Tibial nerve (tissue), 3 donors: Measurements from ENCODE around the gene PTBP1.

Source experiments
- POLR2A ChIP-seq, 2 donors: fragments of 450-650 bp; IDR thresholded peaks; one replicate each; pipeline ENCODE4 v1.6.1; 2017; ENCODE audit warnings: antibody characterized with exemption in 2 of 2, mild to moderate bottlenecking in 2 of 2, moderate library complexity in 2 of 2
- TF ChIP-seq, protein P1 (sequence below), 5 experiments: fragments of 200-600 bp in 3 of 5; fragments of 450-650 bp in 2 of 5; sonication (generic) in 3 of 5; IDR thresholded peaks; one replicate each; pipeline ENCODE4 v1.5.1; 2016 to 2019; ENCODE audit warnings: antibody characterized with exemption in 5 of 5, mild to moderate bottlenecking in 3 of 5, moderate library complexity in 2 of 5

DNA sequence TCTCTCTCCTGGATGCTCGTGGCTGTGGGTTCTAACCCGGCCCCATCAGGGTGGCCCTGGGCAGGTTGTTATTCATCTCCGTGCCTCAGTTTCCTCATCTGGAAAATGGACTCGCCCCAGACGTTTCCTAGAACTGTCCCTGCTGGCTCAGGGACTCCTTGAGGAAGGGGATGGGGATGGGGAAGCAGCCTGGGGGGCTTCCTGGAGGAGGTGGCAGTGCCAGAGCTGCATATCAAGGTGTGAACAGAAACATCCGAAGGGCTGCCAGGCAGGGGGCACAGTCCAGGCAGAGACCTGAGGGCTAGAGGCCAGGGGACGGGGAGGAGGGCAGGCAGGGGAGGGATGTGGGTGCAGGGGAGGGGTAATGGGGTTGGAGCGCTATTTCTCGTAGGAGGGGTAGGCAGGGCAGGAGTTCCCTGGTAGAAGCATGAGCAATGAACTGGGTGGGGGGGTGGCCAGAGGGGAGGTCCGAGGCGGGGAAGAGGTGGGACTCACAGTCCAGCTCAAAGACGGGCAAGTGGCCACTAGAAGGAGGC lies 51.2 kb downstream of the PTBP1 start:
- TF ChIP-seq, protein P1, sequence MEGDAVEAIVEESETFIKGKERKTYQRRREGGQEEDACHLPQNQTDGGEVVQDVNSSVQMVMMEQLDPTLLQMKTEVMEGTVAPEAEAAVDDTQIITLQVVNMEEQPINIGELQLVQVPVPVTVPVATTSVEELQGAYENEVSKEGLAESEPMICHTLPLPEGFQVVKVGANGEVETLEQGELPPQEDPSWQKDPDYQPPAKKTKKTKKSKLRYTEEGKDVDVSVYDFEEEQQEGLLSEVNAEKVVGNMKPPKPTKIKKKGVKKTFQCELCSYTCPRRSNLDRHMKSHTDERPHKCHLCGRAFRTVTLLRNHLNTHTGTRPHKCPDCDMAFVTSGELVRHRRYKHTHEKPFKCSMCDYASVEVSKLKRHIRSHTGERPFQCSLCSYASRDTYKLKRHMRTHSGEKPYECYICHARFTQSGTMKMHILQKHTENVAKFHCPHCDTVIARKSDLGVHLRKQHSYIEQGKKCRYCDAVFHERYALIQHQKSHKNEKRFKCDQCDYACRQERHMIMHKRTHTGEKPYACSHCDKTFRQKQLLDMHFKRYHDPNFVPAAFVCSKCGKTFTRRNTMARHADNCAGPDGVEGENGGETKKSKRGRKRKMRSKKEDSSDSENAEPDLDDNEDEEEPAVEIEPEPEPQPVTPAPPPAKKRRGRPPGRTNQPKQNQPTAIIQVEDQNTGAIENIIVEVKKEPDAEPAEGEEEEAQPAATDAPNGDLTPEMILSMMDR (IDR thresholded peaks at IDR 0.05) = no peak
- TF ChIP-seq POLR2A (IDR thresholded peaks at IDR 0.05) = no peak
